Hepatocyte (in vitro differentiated cells): ENCODE results near the gene SYNDIG1.

Experiments
- EZH2 ChIP-seq: fragments of 200-600 bp; sonication (generic); IDR thresholded peaks from 2 replicates; pipeline ENCODE4 v1.6.1; 2016; ENCODE audit warnings: antibody characterized with exemption, mild to moderate bottlenecking, borderline replicate concordance
- EZH2phosphoT487 ChIP-seq: fragments of 200-600 bp; sonication (generic); IDR thresholded peaks from one replicate; pipeline ENCODE4 v1.6.1; 2018; ENCODE audit warnings: antibody characterized with exemption, mild to moderate bottlenecking, low read depth, moderate library complexity; ENCODE audit not compliant: unreplicated experiment, severe bottlenecking
- TF ChIP-seq, protein P1 (sequence below): fragments of 200-600 bp; sonication (generic); IDR thresholded peaks from 2 replicates; pipeline ENCODE4 v1.5.1; 2016; ENCODE audit warnings: antibody characterized with exemption, mild to moderate bottlenecking; ENCODE audit not compliant: poor library complexity

DNA sequence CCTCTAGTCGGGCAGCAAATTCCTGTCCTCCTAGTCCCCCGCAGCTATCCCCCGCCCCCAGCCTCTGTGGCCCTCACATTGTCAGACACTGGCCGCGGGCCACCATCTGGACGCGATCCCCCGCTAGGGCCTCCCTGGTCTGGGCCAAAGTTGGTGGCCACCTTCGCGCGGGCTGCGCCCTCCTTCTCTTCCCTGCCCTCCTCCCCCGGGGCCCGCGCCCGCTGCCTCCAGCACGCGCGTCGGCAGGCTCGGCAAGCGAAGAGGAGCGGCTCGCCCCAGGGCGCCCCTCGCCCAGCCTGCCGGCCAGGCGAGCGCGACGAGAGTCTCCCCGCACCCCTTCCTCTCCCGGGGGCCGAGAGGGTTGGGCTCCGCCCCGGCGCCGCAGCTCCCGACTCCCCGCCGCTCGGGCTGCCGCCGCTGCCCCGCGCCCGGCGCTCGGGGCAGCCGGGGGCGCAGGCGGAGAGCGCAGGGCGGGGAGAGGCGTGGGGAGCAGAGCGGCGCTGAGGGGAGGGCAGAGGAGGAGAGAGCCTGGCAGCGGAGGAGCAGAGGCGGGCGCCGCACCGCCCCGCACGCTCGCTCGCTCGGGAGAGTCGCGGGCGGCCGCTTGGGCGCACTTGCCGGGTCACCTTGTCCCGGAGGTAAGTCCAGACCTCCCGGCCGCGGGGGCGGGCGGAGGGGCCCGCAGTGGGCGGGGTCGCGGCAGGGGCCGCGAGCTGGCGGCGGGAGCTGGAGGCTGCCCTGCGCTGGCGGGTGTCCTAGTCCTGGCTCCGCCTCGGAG is at the start of gene SYNDIG1:
- TF ChIP-seq EZH2phosphoT487 (no peak), EZH2 (peak; percentile 37)
- TF ChIP-seq, protein P1, sequence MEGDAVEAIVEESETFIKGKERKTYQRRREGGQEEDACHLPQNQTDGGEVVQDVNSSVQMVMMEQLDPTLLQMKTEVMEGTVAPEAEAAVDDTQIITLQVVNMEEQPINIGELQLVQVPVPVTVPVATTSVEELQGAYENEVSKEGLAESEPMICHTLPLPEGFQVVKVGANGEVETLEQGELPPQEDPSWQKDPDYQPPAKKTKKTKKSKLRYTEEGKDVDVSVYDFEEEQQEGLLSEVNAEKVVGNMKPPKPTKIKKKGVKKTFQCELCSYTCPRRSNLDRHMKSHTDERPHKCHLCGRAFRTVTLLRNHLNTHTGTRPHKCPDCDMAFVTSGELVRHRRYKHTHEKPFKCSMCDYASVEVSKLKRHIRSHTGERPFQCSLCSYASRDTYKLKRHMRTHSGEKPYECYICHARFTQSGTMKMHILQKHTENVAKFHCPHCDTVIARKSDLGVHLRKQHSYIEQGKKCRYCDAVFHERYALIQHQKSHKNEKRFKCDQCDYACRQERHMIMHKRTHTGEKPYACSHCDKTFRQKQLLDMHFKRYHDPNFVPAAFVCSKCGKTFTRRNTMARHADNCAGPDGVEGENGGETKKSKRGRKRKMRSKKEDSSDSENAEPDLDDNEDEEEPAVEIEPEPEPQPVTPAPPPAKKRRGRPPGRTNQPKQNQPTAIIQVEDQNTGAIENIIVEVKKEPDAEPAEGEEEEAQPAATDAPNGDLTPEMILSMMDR: no peak
